Mesodermal cell (in vitro differentiated cells): ENCODE data around the gene HDLBP.

Source experiments
- H3K27ac ChIP-seq: 2 replicates; pipeline ENCODE4 v1.7.0; 2013; ENCODE audit warnings: mild to moderate bottlenecking, low read depth, low read length, moderate library complexity; ENCODE audit not compliant: severe bottlenecking
- H3K36me3 ChIP-seq: 2 replicates; pipeline ENCODE4 v1.7.1; 2013; ENCODE audit warnings: mild to moderate bottlenecking, low read length, moderate library complexity; ENCODE audit not compliant: control insufficient read depth, insufficient read depth
- H3K4me1 ChIP-seq: one replicate; pipeline ENCODE4 v1.7.1; 2013; ENCODE audit warnings: mild to moderate bottlenecking, low read length; ENCODE audit not compliant: insufficient read depth, control insufficient read depth, poor library complexity, severe bottlenecking
- H3K4me3 ChIP-seq: 2 replicates; pipeline ENCODE4 v1.7.0; 2013; ENCODE audit warnings: low read length, control low read depth, mild to moderate bottlenecking; ENCODE audit not compliant: insufficient read depth, poor library complexity, severe bottlenecking; ENCODE audit errors: extremely low read depth
- H3K9me3 ChIP-seq: 2 replicates; pipeline ENCODE4 v1.7.1; 2013; ENCODE audit warnings: mild to moderate bottlenecking, low read length, moderate library complexity; ENCODE audit not compliant: control insufficient read depth
- WGBS, 2 experiments: methylation state at CpG; one replicate each; pipeline ENCODE4 v1.1.5; 2013; ENCODE audit warnings: missing lambda C conversion rate in 2 of 2; ENCODE audit not compliant: insufficient coverage in 2 of 2; 5-methylcytosine and 5-hydroxymethylcytosine counted together

The HDLBP gene

DNA sequence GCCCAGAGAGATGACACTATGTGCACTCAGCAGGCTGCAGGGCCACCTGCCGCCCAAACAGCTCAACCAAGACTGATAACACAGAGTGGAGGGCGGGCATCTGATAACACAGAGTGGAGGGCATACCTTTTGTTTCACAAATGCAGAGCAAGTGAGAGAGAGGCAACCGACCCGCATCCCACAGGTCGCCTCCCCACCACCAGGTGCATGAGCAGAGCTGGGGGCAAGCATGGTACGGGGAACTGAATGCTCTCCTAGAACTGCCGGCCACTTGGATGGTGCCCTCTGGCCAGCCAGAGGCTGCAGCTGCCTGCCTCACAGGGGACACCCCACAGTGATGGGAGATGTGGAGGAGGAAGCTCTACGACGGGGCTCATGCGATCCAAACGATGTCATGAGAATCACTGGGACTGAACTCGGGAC is 77.5 kb downstream of the HDLBP start:
- H3K4me1 ChIP-seq = no peaks in the 10 kb centered on the region
- peaks cover 99% of the 10 kb centered on the region for H3K36me3 ChIP-seq
- no peaks in the 10 kb centered on the region for H3K9me3 ChIP-seq
- 89 to 90% methylated on average over 11 to 12 of the region's 12 CpGs for WGBS, 2 experiments
- no peak overlapping the region for H3K4me3 ChIP-seq
- H3K27ac ChIP-seq = no peak overlapping the region

DNA sequence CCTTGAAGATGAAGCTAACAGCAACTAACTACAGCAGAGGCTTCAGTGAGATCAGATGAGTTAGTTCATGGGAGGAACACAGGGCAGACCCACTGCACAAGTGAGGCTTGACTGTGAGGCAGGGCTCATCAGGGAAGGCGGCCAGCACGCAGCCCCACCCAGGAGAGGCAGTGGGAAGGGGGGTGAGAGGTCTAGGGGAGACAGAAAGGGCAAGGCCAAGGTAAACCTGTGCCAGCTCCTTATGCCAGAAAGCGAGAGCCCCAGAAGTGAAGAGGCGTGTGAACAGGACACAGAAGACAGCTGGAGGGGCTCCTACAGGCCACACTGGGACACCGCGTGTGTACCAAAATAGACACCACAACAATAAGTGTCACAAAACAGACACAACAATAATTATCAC is 78.4 kb downstream of the HDLBP start:
- no peaks in the 10 kb centered on the region for H3K4me1 ChIP-seq
- H3K27ac ChIP-seq = no peak overlapping the region
- no peaks in the 10 kb centered on the region for H3K9me3 ChIP-seq
- WGBS, 2 experiments = 98 to 100% methylated on average over 4 of the region's 6 CpGs
- no peak overlapping the region for H3K4me3 ChIP-seq
- H3K36me3 ChIP-seq = peaks cover 99% of the 10 kb centered on the region

DNA sequence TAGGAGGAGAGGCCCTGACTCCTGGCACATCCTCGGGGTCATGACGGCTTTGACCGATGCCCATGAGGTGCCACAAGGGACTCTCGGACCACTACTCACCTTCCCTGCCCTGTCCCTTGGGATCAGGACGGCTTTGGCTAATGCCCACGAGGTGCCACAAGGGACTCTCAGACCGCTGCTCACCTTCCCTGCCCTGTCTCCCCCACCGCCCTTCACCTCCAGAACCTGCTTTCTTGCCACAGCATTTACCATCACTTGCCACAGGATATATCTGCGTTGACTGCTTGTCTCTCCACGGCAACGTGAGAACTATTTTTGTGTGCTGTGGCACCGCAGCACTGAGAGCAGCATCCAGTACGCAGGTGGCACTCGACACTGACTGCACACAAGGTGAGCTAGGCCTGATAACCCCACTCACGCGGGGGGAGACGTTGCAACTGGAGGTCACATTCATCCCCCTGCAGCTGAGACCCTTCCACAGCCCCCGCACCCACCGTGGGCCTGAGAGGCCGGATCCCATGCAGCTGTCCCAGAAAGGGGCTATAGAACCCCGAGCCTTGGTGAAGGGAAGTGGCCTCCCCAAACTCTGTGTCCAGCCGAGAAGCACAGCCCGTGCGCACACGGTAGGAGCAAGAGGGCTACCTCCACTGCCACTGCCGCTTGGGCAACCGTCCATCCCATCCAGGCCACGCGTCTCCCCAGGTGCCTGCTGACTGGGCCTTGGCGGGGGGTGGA is 79.4 kb downstream of the HDLBP start:
- peaks cover 100% of the 10 kb centered on the region for H3K36me3 ChIP-seq
- H3K9me3 ChIP-seq = no peaks in the 10 kb centered on the region
- WGBS, 2 experiments = 95 to 97% methylated on average over 29 to 30 of the region's 30 CpGs
- H3K27ac ChIP-seq = no peak overlapping the region
- no peaks in the 10 kb centered on the region for H3K4me1 ChIP-seq
- no peak overlapping the region for H3K4me3 ChIP-seq

DNA sequence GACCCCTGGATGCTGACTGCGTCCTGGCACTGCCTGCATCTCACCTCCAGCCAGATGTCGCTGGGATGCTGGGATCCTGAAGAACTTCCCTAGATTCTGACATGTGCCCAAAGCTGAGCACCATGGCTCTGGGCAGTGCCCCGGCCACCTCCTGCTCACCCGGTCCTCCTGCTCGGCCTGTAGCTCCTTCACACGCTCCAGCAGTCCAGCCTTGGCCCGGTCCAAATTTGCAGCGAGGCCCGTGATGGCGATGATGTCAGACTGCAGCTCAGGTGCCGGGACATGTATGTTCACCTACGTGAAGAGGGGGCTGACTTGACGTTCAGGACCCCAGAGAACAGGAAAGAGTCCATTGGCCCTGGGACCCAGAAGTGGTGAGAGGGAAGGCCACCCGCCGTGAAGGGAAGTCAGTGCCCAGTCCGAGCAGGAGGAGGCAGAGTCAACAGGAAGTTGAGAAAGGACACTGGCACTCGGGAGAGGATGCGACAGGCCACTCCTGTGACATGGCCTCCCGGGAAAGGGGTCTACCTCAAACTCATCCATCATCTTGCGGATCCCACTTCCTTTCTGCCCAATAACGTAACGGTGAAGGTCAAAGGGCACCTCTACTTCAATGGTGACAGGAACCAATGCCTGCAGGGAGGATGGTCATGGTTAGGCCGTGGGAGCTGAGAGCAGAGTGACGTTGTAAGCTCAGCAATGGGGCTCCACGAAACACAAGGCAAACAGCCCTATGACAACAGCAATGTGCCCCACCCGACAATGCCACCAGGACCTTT is 80.3 kb downstream of the HDLBP start:
- Histone ChIP-seq H3K27ac (no peak overlapping the region), H3K4me1 (no peaks in the 10 kb centered on the region), H3K4me3 (no peak overlapping the region), H3K36me3 (peaks cover 100% of the 10 kb centered on the region), H3K9me3 (no peaks in the 10 kb centered on the region)
- 96 to 97% methylated on average over 24 to 25 of the region's 26 CpGs for WGBS, 2 experiments

DNA sequence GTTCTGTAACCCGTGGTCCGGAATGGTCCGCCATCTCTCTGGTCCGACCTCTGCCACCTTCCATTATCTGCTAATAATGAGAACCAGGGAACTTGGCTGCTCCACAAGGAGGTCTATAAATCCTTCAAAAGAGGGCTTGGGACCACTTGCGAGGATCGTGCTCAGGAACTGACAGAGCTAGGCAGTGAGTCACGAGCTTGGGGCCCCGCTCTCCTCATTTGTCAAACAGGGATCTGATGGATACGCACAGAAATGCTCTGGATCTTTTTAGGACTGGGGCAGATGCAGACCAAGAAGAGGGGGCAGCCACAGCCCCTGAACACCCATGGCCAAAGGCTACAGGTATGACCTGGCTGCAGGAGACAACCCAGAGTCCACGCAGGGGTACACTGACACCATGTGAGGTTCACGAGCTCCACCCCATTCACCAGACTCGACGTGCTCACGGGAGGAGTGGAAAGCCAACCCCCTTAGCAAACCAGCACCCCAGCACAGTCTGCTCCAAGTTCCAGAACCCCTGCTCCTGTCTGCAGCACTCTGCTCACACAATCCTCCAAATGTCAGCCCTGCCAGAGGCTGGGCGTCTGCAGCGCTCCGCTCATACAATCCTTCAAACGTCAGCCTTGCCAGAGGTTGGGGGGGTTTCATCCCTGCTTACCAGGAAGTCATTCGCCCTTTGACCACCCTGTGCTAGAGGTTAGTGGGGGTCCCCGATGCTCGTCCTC is 81.2 kb downstream of the HDLBP start:
- Histone ChIP-seq H3K27ac (no peak overlapping the region), H3K4me1 (no peaks in the 10 kb centered on the region), H3K36me3 (peaks cover 98% of the 10 kb centered on the region), H3K9me3 (no peaks in the 10 kb centered on the region), H3K4me3 (no peak overlapping the region)
- 96% methylated on average over 16 to 18 of the region's 21 CpGs for WGBS, 2 experiments

DNA sequence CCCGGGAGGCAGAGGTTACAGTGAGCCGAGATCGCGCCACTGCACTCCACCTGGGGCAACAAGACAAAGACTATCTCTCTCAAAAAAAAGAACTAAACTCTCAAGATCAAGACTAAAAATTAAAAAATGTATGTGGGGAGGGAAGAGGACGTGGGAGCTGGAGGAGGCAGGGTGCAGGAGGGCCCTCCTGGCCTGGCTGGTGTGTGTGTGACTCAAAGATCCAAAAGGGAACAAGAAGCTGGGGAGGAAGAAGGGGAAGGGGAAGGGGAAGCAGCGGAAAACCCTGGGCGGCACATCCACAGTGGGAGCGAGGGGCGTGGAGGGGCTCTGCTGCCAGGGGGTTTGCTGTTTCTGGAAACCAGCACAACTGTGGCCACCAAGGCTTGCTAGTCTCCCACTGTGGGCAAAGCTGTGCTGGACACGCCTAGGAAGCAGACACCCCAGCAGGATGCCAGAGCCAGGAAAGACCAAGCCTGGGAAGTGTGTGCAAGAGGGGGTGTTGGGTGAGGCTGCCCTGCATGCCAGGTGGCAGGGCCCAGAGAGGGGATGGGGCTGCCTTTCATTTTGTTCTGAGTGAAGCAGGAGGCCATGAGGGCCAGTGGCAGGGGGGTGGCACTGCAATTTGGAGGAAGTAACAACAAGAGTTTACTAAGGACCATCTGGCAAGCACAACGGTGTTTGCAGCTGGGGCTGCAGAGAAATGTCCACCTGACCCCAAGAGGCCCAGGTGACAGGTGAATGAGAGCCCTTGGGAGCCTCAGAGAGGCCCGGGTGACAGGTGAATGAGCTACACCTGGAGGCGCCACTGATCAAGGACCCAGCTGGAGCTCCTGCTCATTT is 82.5 kb downstream of the HDLBP start:
- Histone ChIP-seq H3K27ac (no peak overlapping the region), H3K4me1 (no peaks in the 10 kb centered on the region), H3K4me3 (no peak overlapping the region), H3K9me3 (no peaks in the 10 kb centered on the region), H3K36me3 (peaks cover 98% of the 10 kb centered on the region)
- WGBS, 2 experiments = 95 to 97% methylated on average over 9 to 10 of the region's 13 CpGs

DNA sequence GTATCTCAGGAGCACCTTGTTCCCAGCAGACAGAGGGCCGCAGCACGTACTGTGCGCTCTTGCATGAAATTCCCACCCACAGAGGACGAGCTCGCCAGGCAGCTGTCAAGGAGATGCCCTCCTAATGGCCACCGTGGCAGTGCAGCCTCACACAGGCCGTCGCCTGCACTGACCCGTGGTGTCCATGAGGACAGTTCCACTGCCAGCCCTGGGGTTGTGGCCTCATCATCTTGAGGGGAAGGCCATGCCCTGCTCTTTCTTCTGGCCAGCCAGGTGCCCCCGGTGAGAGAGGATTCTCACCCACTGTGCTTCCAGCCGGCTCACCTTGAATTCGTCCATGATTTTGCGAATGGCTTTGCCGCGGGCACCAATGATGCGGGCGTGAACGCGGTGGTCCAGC is 85.0 kb downstream of the HDLBP start:
- H3K4me1 ChIP-seq = no peaks in the 10 kb centered on the region
- H3K9me3 ChIP-seq = no peaks in the 10 kb centered on the region
- peaks cover 91% of the 10 kb centered on the region for H3K36me3 ChIP-seq
- H3K4me3 ChIP-seq = no peak overlapping the region
- 93 to 96% methylated on average over 10 to 19 of the region's 19 CpGs for WGBS, 2 experiments
- H3K27ac ChIP-seq = no peak overlapping the region

DNA sequence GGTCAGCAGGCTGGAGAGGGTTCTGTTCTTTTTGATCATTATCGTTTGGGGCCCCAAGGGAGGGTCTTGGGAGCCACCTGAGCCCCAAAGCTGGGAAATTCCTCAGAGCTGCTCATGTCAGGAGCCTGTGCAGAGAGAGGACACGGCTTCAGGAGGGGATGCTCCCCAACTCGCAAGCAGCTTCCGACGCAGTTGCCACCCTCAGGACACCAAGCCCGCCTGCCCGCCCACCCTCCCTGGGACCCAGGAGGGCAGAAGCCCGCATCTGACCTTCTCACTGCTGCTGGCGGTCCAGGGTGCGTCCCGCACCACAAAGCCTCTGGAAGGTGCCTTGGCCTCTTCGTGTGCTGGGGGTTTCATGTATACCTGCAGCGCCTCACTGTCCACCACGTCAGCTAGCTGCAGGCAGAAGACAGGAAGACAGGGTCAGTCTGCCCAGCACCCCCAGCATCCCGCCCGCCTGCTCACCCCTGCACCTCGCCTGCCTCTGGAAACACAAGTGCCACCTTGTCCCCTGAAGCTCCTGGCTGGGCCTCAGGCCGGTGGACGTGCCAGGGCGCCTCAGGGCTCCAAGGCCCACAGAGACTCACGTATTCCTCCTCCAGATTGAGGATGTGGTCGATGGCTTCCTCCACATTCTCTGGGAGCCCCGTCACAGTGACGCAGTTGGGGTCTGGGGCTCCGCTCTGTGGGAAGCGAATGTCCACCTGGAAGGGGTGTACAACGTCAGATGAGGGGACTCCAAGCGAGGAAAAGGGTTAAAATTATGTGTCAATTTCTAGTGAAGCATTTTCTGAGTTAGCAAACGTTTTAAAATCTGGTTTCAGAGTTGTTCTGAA is 85.7 kb downstream of the HDLBP start:
- no peaks in the 10 kb centered on the region for H3K9me3 ChIP-seq
- 94 to 97% methylated on average over 19 to 29 of the region's 29 CpGs for WGBS, 2 experiments
- H3K4me3 ChIP-seq = no peak overlapping the region
- H3K27ac ChIP-seq = no peak overlapping the region
- H3K36me3 ChIP-seq = peaks cover 91% of the 10 kb centered on the region
- H3K4me1 ChIP-seq = peaks cover 3% of the 10 kb centered on the region

DNA sequence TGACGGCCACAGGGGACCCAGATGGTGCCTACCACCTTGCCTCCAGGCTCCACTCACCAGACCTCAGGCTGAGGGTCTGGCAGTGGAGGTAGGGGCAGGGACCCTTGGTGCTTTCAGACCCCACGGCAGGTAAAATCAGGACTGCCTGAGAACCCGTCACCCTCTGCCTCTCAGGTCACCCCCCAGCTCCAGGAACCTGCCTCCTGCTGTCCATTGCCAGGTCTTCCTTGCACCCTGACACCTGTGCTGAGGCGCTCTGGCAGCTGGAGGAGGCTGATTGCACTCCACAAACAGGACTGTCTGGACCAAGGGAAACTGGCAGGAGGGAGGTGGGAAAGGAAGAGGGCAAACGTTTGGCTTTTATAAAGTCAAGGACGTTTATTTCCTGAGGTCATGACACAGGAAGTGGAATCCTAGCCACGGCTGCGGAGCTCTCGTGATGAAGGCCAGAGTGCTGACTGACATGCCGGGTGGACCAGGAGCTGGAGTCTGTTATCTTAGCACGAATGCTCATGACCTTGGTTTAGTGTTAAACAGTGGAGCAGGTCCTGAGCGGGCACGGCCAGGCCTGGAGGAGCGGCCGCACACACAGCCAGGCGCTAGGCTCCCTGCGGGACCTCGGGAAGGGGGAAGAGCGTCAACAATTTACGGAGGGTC is 86.5 kb downstream of the HDLBP start:
- peaks cover 11% of the 10 kb centered on the region for H3K4me1 ChIP-seq
- H3K27ac ChIP-seq = peak overlapping the region; percentile 16
- WGBS, 2 experiments = 92 to 95% methylated on average over 13 to 18 of the region's 20 CpGs
- H3K36me3 ChIP-seq = peaks cover 85% of the 10 kb centered on the region
- H3K4me3 ChIP-seq = no peak overlapping the region
- no peaks in the 10 kb centered on the region for H3K9me3 ChIP-seq
